GM21447 (cell line): ENCODE data around the gene RAE1.

Source experiments
- ATAC-seq: cut with Tn5 transposase; IDR thresholded peaks from one replicate; pipeline ENCODE4 v1.9.1; 2021; ENCODE audit not compliant: unreplicated experiment

RAE1 gene

DNA sequence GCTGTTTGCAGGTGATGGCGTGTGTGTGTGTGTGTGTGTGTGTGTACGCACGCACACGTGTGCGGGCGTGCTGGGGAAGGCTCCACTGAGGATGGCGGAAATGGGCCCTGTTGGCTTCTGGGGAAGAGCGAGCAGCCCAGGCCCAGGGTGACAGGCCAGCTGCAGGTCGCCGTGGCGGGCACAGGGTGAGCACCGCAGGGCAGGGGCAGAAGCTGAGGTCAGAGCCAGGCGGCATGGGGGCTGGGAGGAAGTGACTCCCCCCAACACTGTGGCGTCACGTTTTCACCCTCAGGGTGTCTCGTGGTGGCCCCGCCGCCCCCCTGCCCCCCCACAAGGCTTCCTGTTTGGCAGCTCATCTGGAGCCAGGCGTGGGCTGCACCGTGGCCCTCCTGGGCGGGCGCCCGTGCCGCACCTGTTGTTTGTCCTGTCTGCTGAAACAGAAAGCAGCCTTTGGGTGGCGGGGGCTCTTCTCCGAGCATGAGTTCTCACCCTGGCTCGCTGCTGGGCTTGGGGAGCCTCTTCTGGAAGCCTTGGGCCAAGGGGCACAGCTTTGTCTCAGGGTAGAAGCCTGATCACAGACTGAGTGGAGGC is 47.3 kb downstream of the RAE1 start:
- peak; percentile 56 for ATAC-seq

DNA sequence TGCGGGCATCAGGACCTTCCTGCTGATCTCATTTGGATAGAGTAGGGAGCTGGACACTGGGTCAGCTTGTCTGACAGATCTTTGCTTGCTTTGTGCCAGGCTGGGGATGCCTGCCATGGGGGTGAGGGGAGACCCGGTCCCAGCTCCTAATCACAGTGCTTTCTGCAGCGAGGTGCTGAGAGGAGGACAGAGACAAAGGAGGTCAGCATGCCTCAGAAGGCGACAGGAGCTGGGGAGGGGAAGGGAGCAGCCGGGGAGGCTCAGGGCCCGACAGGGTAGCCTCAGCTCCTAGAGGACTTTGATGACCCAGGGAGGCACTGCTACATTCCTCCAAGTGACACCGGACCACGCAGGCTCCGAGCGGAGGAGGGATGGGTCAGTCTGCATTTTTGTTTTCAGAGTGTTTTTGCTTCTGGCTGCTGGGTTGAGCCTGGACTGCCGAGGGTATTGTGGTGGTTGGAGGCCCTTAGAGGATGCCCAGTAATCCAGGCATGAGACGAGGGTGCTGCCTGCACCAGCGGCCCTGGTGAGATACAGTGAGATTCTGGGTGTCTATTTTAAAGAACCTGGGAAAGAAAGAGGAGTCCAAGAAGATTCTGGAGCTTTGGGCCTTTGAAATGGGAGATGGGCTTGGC is 48.0 kb downstream of the RAE1 start:
- ATAC-seq: no peak

DNA sequence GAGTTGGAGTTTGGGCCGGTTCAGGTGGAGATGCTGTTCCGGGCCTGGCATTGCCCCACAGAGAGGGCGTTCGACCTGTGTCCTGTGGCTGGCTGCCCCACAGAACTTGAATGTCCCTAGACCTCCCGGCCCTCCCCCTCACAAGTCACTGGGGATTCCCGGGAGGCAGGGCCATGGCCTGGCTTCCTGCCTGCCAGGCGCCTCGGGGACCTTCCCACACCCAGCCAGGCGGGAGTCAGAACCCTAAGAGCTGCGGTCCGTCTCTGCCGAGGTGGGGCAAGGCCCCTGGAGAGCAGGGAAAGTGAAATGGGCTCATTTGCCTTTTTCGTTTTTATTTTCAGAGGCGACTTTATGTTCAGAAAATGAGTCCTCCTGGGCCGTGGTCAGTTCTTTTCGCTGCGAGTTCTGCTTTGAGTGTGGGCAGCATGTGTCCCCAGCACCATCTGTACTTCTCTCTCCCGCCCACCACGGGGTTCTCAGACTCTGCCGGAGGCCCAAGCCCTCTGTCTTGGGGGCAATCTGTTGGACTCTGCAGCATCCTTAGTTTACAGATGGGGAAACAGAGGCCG is 48.6 kb downstream of the RAE1 start:
- peak; percentile 37 for ATAC-seq

DNA sequence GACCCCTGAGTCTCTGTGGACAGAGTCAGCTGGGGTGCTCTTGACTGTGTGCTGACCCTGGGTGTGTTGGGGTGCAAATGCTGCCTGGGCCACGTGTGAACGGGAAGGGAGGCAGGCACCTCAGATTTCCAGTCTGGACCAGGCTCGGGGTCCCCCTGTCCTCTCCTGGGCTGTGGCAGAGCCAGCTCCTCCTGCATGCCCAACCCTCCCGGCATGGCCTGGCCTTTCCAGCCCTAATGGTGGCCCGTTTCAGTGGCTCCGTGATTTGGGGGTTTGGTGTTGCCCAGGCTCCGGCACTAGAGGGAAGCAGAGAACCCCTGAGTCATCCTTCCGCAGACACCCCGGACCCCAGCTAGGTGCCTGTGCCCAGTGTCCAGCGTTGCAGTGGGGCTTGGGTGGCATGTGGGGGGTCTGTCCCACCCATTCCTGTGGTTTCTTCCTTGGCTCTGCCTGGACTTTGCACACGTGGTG is 49.2 kb downstream of the RAE1 start:
- no peak for ATAC-seq

DNA sequence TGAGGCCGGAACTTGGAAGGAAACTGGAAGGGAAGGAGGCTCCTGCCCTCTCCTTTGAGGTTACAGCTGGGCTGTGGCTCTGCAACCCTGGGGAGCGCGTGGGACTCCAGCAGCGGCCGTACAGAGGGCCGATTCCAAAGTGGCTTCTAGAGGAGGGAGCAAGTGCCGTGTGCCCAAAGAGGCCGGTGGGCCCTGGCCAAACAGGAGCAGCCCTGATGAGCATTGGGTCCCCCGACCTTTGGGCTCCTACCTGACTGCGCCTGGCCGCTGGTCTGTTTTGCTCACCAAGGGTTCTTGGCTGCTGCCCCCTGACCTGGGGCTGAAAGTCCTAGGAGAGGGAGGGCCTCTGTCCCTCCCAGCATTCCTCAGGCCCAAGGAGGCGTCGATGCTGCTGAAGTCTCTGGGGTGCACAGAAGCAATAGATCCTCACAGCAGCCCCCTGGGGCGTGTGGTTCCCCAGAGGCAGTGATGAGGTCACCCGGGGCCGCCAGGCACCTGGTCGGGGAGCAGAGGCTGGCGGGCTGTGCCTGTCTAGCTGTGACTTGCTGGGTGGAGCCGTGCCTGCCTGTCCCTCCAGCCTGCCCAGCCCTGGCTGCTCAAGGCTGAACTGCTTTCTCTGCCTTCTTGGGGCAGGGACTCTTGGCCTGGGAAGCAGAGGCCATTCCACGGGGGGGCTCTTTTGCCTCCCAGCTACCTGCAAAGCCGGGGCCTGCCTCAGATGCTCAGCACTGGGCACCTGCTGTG is 49.9 kb downstream of the RAE1 start:
- no peak for ATAC-seq

DNA sequence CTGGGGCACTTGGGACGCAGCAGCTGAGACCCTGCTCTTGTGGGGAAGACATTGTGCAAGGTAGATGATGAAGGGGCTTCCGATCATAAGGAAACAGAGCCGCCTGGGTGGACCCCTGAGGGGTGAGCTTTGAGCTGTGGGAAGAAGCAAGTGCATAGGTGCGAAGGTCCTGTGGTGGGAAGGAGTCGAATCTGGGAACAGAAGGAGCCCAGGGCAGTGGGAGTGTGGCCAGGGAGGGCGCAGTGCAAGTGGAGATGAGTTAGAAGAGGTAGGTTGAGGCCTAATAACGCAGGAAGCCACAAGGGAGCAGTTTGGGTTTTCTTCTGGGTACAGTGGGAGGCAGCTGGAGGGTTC is 50.5 kb downstream of the RAE1 start:
- no peak for ATAC-seq

DNA sequence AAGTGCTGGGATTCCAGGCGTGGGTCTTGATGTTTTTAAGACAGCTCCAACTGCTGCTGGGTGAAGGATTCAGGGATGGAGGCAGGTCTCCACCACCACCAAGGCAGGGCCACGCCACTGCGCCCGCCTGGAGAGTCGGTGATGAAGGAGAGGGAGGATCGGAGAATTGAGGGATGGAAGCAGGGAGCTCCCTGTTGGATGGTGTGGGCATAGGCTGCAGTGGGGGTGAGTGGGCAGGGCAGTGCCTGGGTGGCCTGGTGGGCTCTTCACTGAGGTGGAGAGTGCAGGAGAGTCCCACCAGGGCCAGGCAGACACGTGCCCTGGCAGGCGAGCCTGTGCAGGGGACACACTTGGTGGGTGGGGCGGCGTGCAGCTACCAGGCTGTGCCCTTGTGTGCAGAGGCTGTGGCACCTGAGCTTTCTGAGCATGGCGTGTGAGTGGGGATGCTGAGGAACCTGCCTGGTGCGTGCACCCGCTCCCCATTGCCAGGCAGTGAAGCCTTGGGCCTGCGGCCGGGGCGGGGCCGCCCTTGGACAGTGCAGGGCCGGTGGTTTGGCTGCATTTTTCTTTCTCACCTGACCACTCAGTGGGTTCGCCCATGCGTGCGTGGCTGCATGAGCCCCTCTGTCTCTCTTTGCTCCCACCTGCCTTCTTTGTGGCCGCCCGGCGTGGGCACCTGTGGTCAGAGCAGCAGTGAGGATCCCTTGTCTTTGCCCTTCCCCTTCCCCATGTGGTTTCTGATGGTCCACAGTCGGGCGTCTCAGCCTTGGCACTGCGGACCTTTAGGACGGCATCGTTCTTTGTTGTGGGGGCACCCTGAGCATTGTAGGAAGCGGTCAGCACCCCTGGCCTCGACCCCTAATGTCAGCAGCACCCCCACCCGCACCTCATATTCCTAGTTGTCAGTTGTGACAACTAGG is 51.4 kb downstream of the RAE1 start:
- ATAC-seq: no peak

DNA sequence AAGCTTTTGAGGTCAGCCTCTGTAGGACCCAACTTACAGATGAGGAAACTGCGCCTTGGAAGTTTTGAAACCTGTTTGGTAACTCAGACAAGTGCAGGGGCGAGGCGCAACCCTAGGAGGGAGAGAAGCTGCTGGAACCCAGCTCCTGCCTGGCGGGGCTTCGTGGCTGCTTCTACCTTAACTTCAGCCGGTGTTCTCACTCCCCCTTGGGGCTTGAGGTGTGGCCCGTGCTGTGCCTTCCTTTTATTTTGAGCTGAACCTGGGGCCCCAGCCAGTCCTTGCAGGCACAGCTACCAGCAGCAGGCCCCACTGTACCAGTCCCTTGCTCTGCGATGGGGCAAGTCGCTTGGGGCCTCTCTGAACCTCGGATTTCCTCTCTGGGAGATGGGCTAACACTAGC is 52.2 kb downstream of the RAE1 start:
- no peak for ATAC-seq

DNA sequence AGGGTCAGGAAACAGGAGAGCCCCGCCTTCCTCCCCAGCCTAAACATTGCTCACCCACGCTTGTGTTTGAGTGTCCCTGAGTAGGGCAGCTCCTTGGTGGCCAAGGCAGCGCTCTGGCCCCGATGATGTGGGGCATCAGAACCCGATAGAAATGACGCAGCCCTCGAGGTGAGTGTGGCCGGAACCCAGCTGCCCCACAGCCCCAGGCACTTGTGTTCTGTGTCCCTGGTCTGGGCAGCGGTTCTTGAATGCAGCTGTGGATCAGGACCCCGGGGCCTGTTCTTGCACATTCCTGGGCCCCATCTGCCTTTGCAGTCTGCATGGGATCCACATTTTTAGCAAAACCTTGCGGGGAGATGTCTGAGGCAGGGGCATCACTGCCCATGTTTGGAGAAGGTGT is 53.0 kb downstream of the RAE1 start:
- ATAC-seq: no peak

DNA sequence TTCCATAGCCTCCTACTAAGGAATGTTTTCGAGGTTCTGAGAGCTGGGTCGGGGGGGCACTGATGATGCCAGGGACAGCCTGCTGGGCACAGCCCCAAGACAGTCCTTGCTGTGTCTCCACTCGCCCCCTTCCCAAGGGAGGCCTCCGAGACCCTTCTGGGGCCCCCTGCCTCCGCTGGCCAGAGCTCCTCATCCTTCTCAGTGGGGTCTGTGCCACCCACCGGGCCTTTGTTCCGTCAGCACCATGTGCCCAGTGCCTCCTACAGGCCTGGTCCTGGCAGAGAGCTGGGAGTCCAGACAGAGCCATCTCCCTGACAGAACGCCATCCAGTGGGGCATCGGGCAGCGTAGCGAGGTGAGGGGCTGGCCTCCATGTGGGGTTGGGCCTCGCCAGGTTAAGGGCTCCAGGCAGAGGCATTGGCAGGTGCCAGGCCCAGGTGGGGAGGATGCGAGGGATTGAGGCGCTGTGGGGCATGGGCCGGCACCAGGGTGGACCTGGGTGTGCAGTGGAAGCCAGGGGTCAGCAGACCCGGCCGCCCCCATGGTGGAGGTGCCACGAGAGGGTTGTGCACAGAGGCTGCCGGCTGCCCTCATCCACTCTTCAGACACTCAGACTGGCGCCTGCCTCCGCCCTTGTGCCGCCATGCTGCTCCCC is 53.5 kb downstream of the RAE1 start:
- ATAC-seq: no peak

DNA sequence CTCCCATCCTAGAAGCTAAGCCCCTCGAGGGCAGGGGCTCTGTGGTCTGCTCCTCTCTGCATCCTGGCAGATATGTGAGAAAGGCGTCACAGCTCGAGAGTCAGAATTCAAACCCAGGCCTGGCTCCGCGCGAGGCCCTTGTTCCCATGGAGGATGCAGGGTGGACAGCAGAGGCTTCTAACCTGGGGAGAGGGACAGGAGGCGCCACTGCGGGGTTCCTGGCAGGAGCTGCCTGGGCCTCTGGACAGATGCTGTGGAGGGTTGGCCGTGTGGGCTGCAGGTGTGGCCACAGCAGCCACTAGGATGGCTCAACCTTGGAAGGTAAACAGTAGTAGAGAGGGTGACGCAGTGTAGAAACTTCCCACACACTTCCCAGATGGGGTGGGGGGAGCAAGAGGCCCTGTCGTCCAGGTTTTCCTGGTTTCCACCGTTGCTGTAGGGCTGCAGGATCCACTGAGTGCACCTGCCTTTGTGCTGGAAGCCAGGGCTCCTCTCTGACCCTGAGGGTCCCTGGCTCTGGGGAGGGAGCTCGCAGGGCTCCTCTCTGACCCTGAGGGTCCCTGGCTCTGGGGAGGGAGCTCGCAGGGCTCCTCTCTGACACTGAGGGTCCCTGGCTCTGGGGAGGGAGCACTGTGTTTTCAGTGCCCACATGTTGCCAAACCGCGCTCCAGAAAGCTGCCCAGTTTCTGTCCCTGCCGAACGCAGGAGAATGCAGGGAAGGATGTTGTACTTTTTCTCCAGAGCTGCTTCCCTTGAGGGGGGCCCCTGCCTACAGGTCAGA is 54.4 kb downstream of the RAE1 start:
- no peak for ATAC-seq

DNA sequence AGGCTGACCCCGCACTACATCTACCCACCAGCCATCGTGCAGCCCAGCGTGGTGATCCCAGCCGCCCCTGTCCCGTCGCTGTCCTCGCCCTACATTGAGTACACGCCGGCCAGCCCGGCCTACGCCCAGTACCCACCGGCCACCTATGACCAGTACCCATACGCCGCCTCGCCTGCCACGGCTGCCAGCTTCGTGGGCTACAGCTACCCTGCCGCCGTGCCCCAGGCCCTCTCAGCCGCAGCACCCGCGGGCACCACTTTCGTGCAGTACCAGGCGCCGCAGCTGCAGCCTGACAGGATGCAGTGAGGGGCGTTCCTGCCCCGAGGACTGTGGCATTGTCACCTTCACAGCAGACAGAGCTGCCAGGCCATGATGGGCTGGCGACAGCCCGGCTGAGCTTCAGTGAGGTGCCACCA is 56.5 kb downstream of the RAE1 start:
- ATAC-seq: no peak

DNA sequence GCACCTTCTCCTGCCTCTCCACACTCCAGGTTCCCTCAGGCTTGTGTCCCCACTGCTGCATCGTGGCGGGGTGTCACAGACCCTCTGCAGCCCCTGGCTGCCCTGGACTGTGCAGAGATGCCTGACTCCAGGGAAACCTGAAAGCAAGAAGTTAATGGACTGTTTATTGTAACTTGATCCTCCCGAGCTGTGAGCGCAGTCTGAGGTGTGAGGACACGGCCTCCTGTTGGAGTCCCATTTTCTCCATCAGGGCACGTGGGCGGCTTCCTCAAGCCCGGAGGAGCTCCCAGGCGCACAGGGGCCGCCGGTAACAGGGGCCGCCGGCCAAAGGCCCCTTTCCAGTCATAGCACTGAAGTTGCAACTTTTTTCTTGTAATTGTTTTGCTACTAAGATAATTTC is 57.1 kb downstream of the RAE1 start:
- ATAC-seq: no peak

DNA sequence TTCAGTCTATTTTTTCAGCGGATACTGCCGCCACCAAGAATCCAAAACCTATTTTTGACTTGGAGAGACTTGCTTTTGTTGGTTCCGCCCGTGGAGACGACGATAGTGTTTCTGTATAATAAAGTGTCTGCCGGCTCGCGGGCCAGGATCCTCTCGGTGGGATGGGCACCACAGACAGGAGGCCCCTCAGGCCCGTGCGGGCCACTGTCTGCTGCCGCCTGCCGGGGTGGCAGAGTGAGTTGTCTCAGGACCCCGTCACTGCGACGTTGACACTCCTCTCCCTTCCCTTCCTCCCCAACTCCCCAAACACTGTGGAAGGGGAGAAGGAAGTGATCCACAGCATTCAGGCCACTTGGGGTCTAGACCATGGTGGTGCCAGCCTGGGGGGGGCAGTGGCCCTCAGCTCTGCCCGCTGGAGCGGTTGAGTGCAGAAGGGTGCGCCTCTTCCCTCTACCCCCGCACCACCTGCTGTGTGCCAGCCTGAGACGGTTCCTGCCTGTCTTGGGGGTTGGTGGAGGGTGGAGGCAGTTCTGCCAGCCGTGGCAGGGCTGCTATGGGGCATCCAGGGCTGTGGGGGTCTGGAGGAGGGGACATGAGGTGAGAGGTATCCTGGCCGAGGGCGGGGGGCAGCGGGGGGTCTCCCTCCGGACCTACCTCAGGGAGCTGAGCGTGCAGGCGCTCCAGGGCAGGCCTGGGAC is 57.6 kb downstream of the RAE1 start:
- ATAC-seq: no peak

DNA sequence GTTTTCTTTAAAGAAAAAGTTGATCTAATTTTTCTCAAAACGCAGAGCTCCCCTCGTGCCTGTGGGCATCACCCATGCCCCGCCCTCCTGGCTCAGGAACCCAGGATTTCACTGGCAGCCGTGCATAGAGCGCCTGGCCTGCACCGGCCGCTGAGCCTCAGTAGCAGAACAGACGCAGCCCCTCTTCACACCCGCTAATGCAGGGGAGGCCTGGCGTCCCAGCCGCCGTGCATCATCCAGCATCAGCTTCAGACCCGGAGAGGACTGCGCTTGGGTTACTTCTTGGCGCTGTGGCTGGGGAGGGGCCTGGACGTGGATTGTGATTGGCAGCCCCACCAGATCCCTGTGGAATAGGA is 58.2 kb downstream of the RAE1 start:
- no peak for ATAC-seq

DNA sequence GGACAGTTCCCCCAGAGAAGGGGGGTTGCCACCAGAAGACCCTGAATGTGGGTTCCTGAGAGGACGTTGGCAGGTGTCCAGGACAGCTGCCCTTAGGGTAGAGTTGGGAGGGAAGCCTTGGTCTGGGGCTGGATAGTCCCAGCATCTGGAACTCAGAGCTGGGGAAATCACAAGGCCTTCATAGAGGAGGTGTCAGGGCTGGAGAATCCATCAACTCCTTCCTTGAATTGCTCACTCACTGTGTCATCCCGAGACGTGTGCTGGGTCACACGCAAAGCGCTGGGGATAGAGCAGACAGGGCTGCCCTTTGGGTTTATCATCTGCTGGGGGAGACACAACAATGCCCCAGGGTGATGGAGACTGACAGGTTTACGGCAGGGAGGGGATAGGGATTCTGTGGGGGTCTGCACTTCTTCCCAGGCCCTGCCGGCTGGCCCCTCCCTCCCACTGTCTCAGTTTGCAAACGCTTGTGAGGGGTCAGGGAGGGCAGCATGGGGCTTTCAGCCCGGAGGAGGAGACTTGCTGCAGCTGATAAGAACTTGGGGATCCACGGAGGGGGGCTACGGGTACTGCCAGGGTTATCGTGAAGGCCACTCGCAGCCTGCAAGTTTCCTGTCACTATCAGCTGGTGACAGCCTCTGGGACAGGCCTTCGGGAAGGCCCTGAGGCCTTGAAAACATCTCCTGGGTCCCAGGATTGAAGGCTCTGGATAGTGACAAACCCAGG is 58.8 kb downstream of the RAE1 start:
- no peak for ATAC-seq

DNA sequence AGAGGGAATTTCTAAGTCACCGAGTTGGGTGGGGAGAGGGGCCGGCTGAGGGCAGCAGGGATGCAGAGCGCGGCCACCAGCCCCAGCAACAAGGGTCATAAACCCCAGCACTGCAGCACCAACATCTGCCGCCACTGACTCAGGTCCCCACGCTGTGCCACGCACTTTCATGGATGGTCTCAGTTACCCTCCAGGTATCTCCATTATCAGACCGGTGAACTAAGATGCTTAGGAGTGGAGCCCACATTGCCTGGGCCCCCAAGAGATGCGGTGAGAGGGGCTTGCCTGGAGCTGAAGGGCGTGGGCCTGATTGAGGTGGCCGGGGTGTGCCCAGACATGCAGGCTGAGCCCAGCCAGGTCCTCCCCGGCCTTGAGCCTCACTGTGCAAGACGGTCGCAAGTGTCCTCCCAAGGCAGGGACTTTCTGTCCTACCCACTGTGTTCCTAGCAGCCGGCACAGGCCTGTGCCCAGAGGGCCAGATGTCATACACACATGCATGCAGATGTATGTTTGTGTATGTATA is 59.4 kb downstream of the RAE1 start:
- no peak for ATAC-seq

DNA sequence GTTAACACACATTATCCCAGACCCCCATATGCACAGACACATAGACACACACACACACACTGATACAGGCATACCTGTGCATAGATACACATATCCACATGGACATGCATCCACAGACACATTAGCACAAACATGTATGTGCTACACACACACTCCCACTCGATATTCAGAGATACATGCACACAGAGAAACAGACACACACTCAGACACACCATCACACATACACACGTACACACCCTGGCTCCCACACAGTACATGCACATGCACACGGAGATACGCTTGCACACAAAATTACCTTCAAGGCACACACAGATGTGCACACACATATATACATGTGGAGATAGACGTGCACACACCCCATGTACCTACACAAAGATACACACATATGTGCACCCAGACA is 59.9 kb downstream of the RAE1 start:
- no peak for ATAC-seq
